Measurements from ENCODE around the gene ME3. TPM values are rescaled to one million over a fixed set of nuclear protein-coding genes. Genes with fewer than 3 reads are reported as not detected.

Gene ME3
- total and polyA plus RNA-seq, 4 donors, result 1.4 to 7.2 (median 2.3) TPM

DNA sequence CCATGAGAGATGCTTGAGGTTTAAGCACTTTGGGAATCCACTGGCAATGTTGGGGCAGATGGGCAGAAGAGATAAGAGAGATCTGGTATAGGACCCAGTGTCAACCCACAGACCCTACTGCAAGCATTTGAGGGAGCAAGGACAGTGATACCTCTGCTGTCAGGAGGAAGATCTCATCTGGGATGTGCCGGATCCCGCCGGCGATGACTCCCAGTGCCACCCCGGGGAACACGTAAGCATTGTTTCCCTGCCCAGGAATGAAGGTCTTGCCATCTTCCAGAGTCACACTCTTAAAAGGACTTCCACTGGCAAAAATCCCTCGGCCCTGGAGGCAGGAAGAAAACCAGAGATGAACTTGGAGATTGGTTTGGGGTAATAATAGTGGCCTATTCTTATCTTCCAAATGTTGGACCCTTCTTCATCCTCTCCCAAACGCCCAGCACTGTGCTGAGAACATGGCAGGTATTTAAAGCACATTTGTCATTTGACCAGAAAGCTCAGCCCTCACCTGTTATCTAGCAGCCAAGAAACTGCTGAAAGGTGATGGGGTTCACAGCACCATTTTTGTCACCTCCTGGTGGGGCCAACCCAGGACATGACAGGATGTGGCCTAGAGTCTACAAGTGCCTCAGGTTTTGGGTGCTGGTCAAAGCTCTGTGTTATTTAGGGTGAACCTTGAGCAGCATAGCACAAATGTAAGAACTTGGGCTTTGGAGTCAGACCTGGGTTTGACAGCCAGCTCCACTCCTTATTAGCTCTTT, 226.1 kb downstream of the ME3 start:
- no peaks in the 10 kb centered on the region for H3K4me1 ChIP-seq (ENCODE audit: control insufficient read depth in 4 of 4, insufficient read depth in 4 of 4, low read length in 3 of 4)
- H3K4me3 ChIP-seq (ENCODE audit: low read depth in 1 of 3, low read length in 3 of 3), result no peak overlapping the region
- H3K9me3 ChIP-seq (ENCODE audit: control insufficient read depth in 4 of 4, low read length in 3 of 4), result no peaks in the 10 kb centered on the region
- DNase-seq (ENCODE audit: low spot score), result no peak
- no peaks in the 10 kb centered on the region for H3K36me3 ChIP-seq (ENCODE audit: control insufficient read depth in 4 of 4, insufficient read depth in 3 of 4, low read depth in 1 of 4, low read length in 3 of 4)
- H3K27me3 ChIP-seq (ENCODE audit: control insufficient read depth in 4 of 4, insufficient read depth in 4 of 4, low read length in 3 of 4), result no peaks in the 10 kb centered on the region
- no peak overlapping the region for H3K9ac ChIP-seq (ENCODE audit: low read depth in 1 of 2, low read length in 2 of 2)
- TF ChIP-seq, protein P1, sequence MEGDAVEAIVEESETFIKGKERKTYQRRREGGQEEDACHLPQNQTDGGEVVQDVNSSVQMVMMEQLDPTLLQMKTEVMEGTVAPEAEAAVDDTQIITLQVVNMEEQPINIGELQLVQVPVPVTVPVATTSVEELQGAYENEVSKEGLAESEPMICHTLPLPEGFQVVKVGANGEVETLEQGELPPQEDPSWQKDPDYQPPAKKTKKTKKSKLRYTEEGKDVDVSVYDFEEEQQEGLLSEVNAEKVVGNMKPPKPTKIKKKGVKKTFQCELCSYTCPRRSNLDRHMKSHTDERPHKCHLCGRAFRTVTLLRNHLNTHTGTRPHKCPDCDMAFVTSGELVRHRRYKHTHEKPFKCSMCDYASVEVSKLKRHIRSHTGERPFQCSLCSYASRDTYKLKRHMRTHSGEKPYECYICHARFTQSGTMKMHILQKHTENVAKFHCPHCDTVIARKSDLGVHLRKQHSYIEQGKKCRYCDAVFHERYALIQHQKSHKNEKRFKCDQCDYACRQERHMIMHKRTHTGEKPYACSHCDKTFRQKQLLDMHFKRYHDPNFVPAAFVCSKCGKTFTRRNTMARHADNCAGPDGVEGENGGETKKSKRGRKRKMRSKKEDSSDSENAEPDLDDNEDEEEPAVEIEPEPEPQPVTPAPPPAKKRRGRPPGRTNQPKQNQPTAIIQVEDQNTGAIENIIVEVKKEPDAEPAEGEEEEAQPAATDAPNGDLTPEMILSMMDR (IDR thresholded peaks at IDR 0.05; ENCODE audit: low read depth, low read length, missing input control), result no peak
- TF ChIP-seq NR2F2 (IDR thresholded peaks at IDR 0.05), result no peak
- no peak for TF ChIP-seq GABPA (IDR thresholded peaks at IDR 0.05 in 1 of 2, conservative IDR thresholded peaks at IDR 0.05 in 1 of 2)
- no peak for TF ChIP-seq TAF1 (conservative IDR thresholded peaks at IDR 0.05)
- TF ChIP-seq, protein P2, sequence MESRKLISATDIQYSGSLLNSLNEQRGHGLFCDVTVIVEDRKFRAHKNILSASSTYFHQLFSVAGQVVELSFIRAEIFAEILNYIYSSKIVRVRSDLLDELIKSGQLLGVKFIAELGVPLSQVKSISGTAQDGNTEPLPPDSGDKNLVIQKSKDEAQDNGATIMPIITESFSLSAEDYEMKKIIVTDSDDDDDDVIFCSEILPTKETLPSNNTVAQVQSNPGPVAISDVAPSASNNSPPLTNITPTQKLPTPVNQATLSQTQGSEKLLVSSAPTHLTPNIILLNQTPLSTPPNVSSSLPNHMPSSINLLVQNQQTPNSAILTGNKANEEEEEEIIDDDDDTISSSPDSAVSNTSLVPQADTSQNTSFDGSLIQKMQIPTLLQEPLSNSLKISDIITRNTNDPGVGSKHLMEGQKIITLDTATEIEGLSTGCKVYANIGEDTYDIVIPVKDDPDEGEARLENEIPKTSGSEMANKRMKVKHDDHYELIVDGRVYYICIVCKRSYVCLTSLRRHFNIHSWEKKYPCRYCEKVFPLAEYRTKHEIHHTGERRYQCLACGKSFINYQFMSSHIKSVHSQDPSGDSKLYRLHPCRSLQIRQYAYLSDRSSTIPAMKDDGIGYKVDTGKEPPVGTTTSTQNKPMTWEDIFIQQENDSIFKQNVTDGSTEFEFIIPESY (IDR thresholded peaks at IDR 0.05), result no peak
- TF ChIP-seq JUND (IDR thresholded peaks at IDR 0.05), result no peak
- no peak overlapping the region for H3K27ac ChIP-seq (ENCODE audit: low read depth in 1 of 2, low read length in 2 of 2)
- WGBS, result 97% methylated on average over 8 of the region's 8 CpGs

DNA sequence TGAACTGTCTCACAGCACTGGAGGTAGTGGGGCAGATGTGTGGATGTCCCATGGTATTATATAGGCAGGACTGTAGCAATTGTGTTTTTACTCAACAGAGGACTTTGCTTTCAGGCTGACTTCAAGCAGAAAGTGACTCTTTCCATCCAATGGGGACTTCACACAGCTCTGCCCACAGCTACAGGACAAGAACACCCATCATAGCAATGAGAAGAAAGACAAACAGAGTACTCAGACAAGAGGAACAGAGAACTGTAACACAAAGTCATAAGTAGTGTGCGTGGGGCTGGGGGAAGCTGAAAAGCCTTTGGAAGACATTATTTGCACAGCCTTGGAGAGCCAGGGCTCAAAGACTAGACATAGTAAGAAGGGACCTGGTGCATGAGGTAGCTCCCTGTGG, 227.4 kb downstream of the ME3 start:
- Histone ChIP-seq H3K36me3 (ENCODE audit: control insufficient read depth in 4 of 4, insufficient read depth in 3 of 4, low read depth in 1 of 4, low read length in 3 of 4) (no peaks in the 10 kb centered on the region), H3K4me1 (ENCODE audit: control insufficient read depth in 4 of 4, insufficient read depth in 4 of 4, low read length in 3 of 4) (no peaks in the 10 kb centered on the region), H3K9me3 (ENCODE audit: control insufficient read depth in 4 of 4, low read length in 3 of 4) (no peaks in the 10 kb centered on the region), H3K4me3 (ENCODE audit: low read depth in 1 of 3, low read length in 3 of 3) (no peak overlapping the region), H3K27me3 (ENCODE audit: control insufficient read depth in 4 of 4, insufficient read depth in 4 of 4, low read length in 3 of 4) (no peaks in the 10 kb centered on the region), H3K9ac (ENCODE audit: low read depth in 1 of 2, low read length in 2 of 2) (no peak overlapping the region), H3K27ac (ENCODE audit: low read depth in 1 of 2, low read length in 2 of 2) (no peak overlapping the region)
- WGBS, result 91% methylated on average over 1 of the region's 1 CpG
- TF ChIP-seq, protein P3, sequence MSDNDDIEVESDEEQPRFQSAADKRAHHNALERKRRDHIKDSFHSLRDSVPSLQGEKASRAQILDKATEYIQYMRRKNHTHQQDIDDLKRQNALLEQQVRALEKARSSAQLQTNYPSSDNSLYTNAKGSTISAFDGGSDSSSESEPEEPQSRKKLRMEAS (IDR thresholded peaks at IDR 0.05), result no peak
- TF ChIP-seq, protein P4, sequence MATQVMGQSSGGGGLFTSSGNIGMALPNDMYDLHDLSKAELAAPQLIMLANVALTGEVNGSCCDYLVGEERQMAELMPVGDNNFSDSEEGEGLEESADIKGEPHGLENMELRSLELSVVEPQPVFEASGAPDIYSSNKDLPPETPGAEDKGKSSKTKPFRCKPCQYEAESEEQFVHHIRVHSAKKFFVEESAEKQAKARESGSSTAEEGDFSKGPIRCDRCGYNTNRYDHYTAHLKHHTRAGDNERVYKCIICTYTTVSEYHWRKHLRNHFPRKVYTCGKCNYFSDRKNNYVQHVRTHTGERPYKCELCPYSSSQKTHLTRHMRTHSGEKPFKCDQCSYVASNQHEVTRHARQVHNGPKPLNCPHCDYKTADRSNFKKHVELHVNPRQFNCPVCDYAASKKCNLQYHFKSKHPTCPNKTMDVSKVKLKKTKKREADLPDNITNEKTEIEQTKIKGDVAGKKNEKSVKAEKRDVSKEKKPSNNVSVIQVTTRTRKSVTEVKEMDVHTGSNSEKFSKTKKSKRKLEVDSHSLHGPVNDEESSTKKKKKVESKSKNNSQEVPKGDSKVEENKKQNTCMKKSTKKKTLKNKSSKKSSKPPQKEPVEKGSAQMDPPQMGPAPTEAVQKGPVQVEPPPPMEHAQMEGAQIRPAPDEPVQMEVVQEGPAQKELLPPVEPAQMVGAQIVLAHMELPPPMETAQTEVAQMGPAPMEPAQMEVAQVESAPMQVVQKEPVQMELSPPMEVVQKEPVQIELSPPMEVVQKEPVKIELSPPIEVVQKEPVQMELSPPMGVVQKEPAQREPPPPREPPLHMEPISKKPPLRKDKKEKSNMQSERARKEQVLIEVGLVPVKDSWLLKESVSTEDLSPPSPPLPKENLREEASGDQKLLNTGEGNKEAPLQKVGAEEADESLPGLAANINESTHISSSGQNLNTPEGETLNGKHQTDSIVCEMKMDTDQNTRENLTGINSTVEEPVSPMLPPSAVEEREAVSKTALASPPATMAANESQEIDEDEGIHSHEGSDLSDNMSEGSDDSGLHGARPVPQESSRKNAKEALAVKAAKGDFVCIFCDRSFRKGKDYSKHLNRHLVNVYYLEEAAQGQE (IDR thresholded peaks at IDR 0.05), result no peak
- TF ChIP-seq RXRA (IDR thresholded peaks at IDR 0.05), result no peak
- TF ChIP-seq HNF4A (conservative IDR thresholded peaks at IDR 0.05), result no peak
- TF ChIP-seq, protein P1 (IDR thresholded peaks at IDR 0.05; ENCODE audit: low read depth, low read length, missing input control), result no peak
- TF ChIP-seq GABPA (IDR thresholded peaks at IDR 0.05 in 1 of 2, conservative IDR thresholded peaks at IDR 0.05 in 1 of 2), result no peak
- TF ChIP-seq, protein P5, sequence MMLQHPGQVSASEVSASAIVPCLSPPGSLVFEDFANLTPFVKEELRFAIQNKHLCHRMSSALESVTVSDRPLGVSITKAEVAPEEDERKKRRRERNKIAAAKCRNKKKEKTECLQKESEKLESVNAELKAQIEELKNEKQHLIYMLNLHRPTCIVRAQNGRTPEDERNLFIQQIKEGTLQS (IDR thresholded peaks at IDR 0.05), result no peak
- no peak for TF ChIP-seq HNF4G (IDR thresholded peaks at IDR 0.05)
- TF ChIP-seq RAD21 (IDR thresholded peaks at IDR 0.05), result no peak
- no peak for TF ChIP-seq FOXA1 (IDR thresholded peaks at IDR 0.05)
- TF ChIP-seq EGR1 (IDR thresholded peaks at IDR 0.05; ENCODE audit: low read depth in 2 of 2), result no peak
- no peak for DNase-seq (ENCODE audit: low spot score)

Measured in liver (tissue), 9 donors.